DMS79 (cell line): Measurements from ENCODE around the gene DNAJB7.
"Not testable (repeated sequence)": the region's sequence is repeated elsewhere in the genome, so short reads cannot be mapped to it uniquely, and the experiment has no call there.

Experiments
- DNase-seq: peaks from one replicate; lab custom pipeline; 2025; lab: John Stamatoyannopoulos, UW

Gene DNAJB7

GRCh38 chr22:40844951-40845350 lies 17.0 kb downstream of the DNAJB7 start:
- DNase-seq: no peak

- DNase-seq: peak; percentile 43
These were observed 23.4 kb downstream of the DNAJB7 start for GRCh38 chr22:40838486-40838885.

GRCh38 chr22:40834619-40835018 lies 27.3 kb downstream of the DNAJB7 start:
- DNase-seq: no peak

GRCh38 chr22:40829131-40829530 lies 32.8 kb downstream of the DNAJB7 start:
- DNase-seq: no peak

GRCh38 chr22:40826984-40827741 lies 34.8 kb downstream of the DNAJB7 start:
- no peak for DNase-seq

GRCh38 chr22:40826292-40826691 lies 35.6 kb downstream of the DNAJB7 start:
- DNase-seq: not testable (repeated sequence)

GRCh38 chr22:40823426-40823825 lies 38.5 kb downstream of the DNAJB7 start:
- no peak for DNase-seq

GRCh38 chr22:40819599-40820140 lies 42.2 kb downstream of the DNAJB7 start:
- no peak for DNase-seq

- DNase-seq: peak; percentile 60
These were observed 42.9 kb downstream of the DNAJB7 start, which contains the start of gene SLC25A17 for GRCh38 chr22:40818747-40819598. TSS of gene SLC25A17 (minus strand) at chr22:40819346. CDS start at chr22:40819248, 98 bp downstream.

GRCh38 chr22:40818192-40818746 lies 43.6 kb downstream of the DNAJB7 start:
- DNase-seq: no peak

- no peak for DNase-seq
These were observed 44.2 kb downstream of the DNAJB7 start for GRCh38 chr22:40817737-40818136.

- no peak for DNase-seq
These were observed 48.0 kb downstream of the DNAJB7 start for GRCh38 chr22:40813912-40814315.
